SK-N-SH treated with all-trans-retinoic acid at 6 μM for 48 hours (cell line): ENCODE results near the gene UCP2.

Experiments
- ATAC-seq: fragments of 200-7000 bp; cut with Tn5 transposase; 3 replicates; pipeline ENCODE4 v1.9.1; 2020; ENCODE audit warnings: mild to moderate bottlenecking, moderate library complexity
- ARNTL ChIP-seq: fragments of 450-650 bp; formaldehyde crosslinking; IDR thresholded peaks from 2 replicates; pipeline ENCODE4 v1.5.0; 2020; ENCODE audit warnings: low read depth, mild to moderate bottlenecking, moderate library complexity, borderline replicate concordance
- CREB5 ChIP-seq: fragments of 250-450 bp; sonication (Bioruptor Pico); IDR thresholded peaks from 2 replicates; pipeline ENCODE4 v1.5.1; 2020; ENCODE audit warnings: low read depth, mild to moderate bottlenecking, moderate library complexity
- CSDC2 ChIP-seq: fragments of 250-450 bp; sonication (Bioruptor Pico); IDR thresholded peaks from 2 replicates; pipeline ENCODE4 v1.5.0; 2020; ENCODE audit warnings: mild to moderate bottlenecking, moderate library complexity
- CSRNP3 ChIP-seq: fragments of 250-450 bp; sonication (Bioruptor Pico); IDR thresholded peaks from 2 replicates; pipeline ENCODE4 v1.5.1; 2021; ENCODE audit warnings: mild to moderate bottlenecking, moderate library complexity
- ESRRG ChIP-seq: fragments of 250-450 bp; sonication (Bioruptor Pico); IDR thresholded peaks from 2 replicates; pipeline ENCODE4 v1.6.1; 2021; ENCODE audit warnings: mild to moderate bottlenecking
- GLIS3 ChIP-seq: fragments of 250-450 bp; sonication (Bioruptor Pico); IDR thresholded peaks from 2 replicates; pipeline ENCODE4 v1.5.0; 2020; ENCODE audit warnings: mild to moderate bottlenecking, moderate library complexity
- OSR1 ChIP-seq: fragments of 250-450 bp; sonication (Bioruptor Pico); IDR thresholded peaks from 2 replicates; pipeline ENCODE4 v1.8.0; 2022; ENCODE audit warnings: moderate library complexity, mild to moderate bottlenecking, inconsistent platforms
- RARB ChIP-seq: fragments of 250-450 bp; sonication (Bioruptor Pico); IDR thresholded peaks from 2 replicates; pipeline ENCODE4 v1.8.0; 2021; ENCODE audit warnings: mild to moderate bottlenecking, moderate library complexity
- SNAI2 ChIP-seq: fragments of 250-450 bp; sonication (Bioruptor Pico); IDR thresholded peaks from 2 replicates; pipeline ENCODE4 v1.5.0; 2020; ENCODE audit warnings: mild to moderate bottlenecking, moderate library complexity
- TCF4 ChIP-seq: fragments of 250-450 bp; sonication (Bioruptor Pico); IDR thresholded peaks from 2 replicates; pipeline ENCODE4 v1.8.0; 2021; ENCODE audit warnings: mild to moderate bottlenecking, moderate library complexity, borderline replicate concordance
- TOX ChIP-seq: fragments of 250-450 bp; sonication (Bioruptor Pico); IDR thresholded peaks from 2 replicates; pipeline ENCODE4 v1.8.0; 2021; ENCODE audit warnings: mild to moderate bottlenecking, moderate library complexity, borderline replicate concordance
- TSHZ2 ChIP-seq: fragments of 250-450 bp; sonication (Bioruptor Pico); IDR thresholded peaks from 2 replicates; pipeline ENCODE4 v1.5.0; 2020; ENCODE audit warnings: mild to moderate bottlenecking, moderate library complexity
- ZC3H10 ChIP-seq: fragments of 250-450 bp; sonication (Bioruptor Pico); IDR thresholded peaks from 2 replicates; pipeline ENCODE4 v1.5.1; 2021; ENCODE audit warnings: mild to moderate bottlenecking, moderate library complexity
- ZFP30 ChIP-seq: fragments of 450-650 bp; formaldehyde crosslinking; IDR thresholded peaks from 2 replicates; pipeline ENCODE4 v1.5.0; 2022; ENCODE audit warnings: mild to moderate bottlenecking, moderate library complexity
- ZNF8 ChIP-seq: fragments of 450-650 bp; formaldehyde crosslinking; IDR thresholded peaks from 2 replicates; pipeline ENCODE4 v1.5.0; 2020; ENCODE audit warnings: mild to moderate bottlenecking, moderate library complexity

Gene UCP2

GRCh38 chr11:73958521-73959141 lies 24.0 kb downstream of the UCP2 start:
- no peak for ATAC-seq
- TF ChIP-seq SNAI2 (CRISPR knock-in tag), result no peak
- no peak for TF ChIP-seq ZNF8
- no peak for TF ChIP-seq ZC3H10
- no peak for TF ChIP-seq CSRNP3 (CRISPR knock-in tag)
- TF ChIP-seq, all 23 proteins: peak for 0

GRCh38 chr11:73957654-73958361 lies 24.8 kb downstream of the UCP2 start:
- no peak for TF ChIP-seq RARB (CRISPR knock-in tag)
- no peak for TF ChIP-seq ZC3H10
- no peak for TF ChIP-seq SNAI2 (CRISPR knock-in tag)
- ATAC-seq, result no peak

GRCh38 chr11:73956876-73957653 lies 25.6 kb downstream of the UCP2 start:
- ATAC-seq, result no peak; the same call in 2 of the 3 replicates
- TF ChIP-seq TSHZ2 (CRISPR knock-in tag) (no peak), ESRRG (CRISPR knock-in tag) (no peak), ARNTL (no peak), CSRNP3 (CRISPR knock-in tag) (no peak), GLIS3 (no peak), CREB5 (CRISPR knock-in tag) (no peak), ZFP30 (CRISPR knock-in tag) (no peak), OSR1 (CRISPR knock-in tag) (no peak)

GRCh38 chr11:73951797-73952196 lies 30.8 kb downstream of the UCP2 start:
- TF ChIP-seq TOX (CRISPR knock-in tag) (no peak), TSHZ2 (CRISPR knock-in tag) (no peak), ARNTL (no peak), CSDC2 (CRISPR knock-in tag) (no peak), TCF4 (CRISPR knock-in tag) (no peak), ZC3H10 (no peak)

More at GRCh38 chr11:73951797-73952196, 30.8 kb downstream of the UCP2 start:
- ATAC-seq, result no peak
